Measurements from ENCODE around the gene TMPRSS11F.

- TF ChIP-seq, protein P1, sequence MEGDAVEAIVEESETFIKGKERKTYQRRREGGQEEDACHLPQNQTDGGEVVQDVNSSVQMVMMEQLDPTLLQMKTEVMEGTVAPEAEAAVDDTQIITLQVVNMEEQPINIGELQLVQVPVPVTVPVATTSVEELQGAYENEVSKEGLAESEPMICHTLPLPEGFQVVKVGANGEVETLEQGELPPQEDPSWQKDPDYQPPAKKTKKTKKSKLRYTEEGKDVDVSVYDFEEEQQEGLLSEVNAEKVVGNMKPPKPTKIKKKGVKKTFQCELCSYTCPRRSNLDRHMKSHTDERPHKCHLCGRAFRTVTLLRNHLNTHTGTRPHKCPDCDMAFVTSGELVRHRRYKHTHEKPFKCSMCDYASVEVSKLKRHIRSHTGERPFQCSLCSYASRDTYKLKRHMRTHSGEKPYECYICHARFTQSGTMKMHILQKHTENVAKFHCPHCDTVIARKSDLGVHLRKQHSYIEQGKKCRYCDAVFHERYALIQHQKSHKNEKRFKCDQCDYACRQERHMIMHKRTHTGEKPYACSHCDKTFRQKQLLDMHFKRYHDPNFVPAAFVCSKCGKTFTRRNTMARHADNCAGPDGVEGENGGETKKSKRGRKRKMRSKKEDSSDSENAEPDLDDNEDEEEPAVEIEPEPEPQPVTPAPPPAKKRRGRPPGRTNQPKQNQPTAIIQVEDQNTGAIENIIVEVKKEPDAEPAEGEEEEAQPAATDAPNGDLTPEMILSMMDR (IDR thresholded peaks at IDR 0.05), result no peak
- TF ChIP-seq POLR2A (IDR thresholded peaks at IDR 0.05; ENCODE audit: low read depth), result no peak
- no peak for TF ChIP-seq POLR2AphosphoS5 (IDR thresholded peaks at IDR 0.05)
Measured at GRCh38 chr4:68123525-68123924, 6.1 kb downstream of the TMPRSS11F start.

Measured in esophagus muscularis mucosa (tissue), 3 donors.